Panc1 (cell line): ENCODE measurements around the gene SYNE1. TPM values are rescaled to one million over a fixed set of nuclear protein-coding genes. Genes with fewer than 3 reads are reported as not detected.
"Not testable (repeated sequence)": the region's sequence is repeated elsewhere in the genome, so short reads cannot be mapped to it uniquely, and the experiment has no call there.

ENCODE experiments used
- ATAC-seq: fragments of 200-7000 bp; cut with Tn5 transposase; 2 replicates; pipeline ENCODE4 v1.9.1; 2020; ENCODE audit warnings: mild to moderate bottlenecking, moderate library complexity
- BruUV-seq: library from RNA; stranded (reverse); fragments of 400-500 nt; replicated peaks from 2 replicates; lab custom pipeline; 2021; lab: Mats Ljungman, UMichigan
- CTCF ChIA-PET: fragments of 300-600 bp; sonication (Branson Sonifier 250); formaldehyde crosslinking; loops from one replicate; lab custom pipeline; 2022; ENCODE audit warnings: antibody characterized with exemption; lab: Charles Lee
- POLR2A ChIA-PET: fragments of 300-600 bp; sonication (Branson Sonifier 250); formaldehyde crosslinking; loops from one replicate; lab custom pipeline; 2022; ENCODE audit warnings: antibody characterized with exemption; lab: Charles Lee
- DNase-seq: peaks from one replicate; pipeline ENCODE4 v3.0.0-alpha.2; 2010; ENCODE audit warnings: low read depth, low spot score
- H3K27ac ChIP-seq: 2 replicates; pipeline ENCODE4 v1.5.1; 2011; ENCODE audit warnings: mild to moderate bottlenecking, low read length, inconsistent platforms
- H3K27me3 ChIP-seq: fragments of 200-500 bp; sonication (Bioruptor generic); 2 replicates; pipeline ENCODE4 v1.6.0; 2014; ENCODE audit warnings: low read length, inconsistent platforms; ENCODE audit not compliant: control insufficient read depth, insufficient read depth
- H3K36me3 ChIP-seq: fragments of 200-500 bp; sonication (Bioruptor generic); 2 replicates; pipeline ENCODE4 v1.5.1; 2014; ENCODE audit warnings: inconsistent platforms, mild to moderate bottlenecking, low read length, moderate library complexity; ENCODE audit not compliant: control insufficient read depth, insufficient read depth
- H3K4me1 ChIP-seq: 2 replicates; pipeline ENCODE4 v1.5.1; 2011; ENCODE audit warnings: inconsistent platforms, mild to moderate bottlenecking, low read length, moderate library complexity; ENCODE audit not compliant: control insufficient read depth, insufficient read depth
- H3K4me3 ChIP-seq, 2 experiments: 2 replicates each; pipeline ENCODE4 v1.5.1; 2011 to 2012; ENCODE audit warnings: low read depth in 2 of 2, low read length in 2 of 2, mild to moderate bottlenecking in 2 of 2, inconsistent platforms in 1 of 2, moderate library complexity in 1 of 2
- H3K9me3 ChIP-seq: fragments of 200-500 bp; sonication (Bioruptor generic); 2 replicates; pipeline ENCODE4 v1.5.1; 2014; ENCODE audit warnings: low read depth, mild to moderate bottlenecking, inconsistent platforms, low read length, moderate library complexity; ENCODE audit not compliant: control insufficient read depth, insufficient read depth
- POLR2AphosphoS5 ChIP-seq: IDR thresholded peaks from 2 replicates; pipeline ENCODE4 v1.6.1; 2012; ENCODE audit warnings: mild to moderate bottlenecking, low read depth, low read length, moderate library complexity
- REST ChIP-seq, 2 experiments: IDR thresholded peaks; 2 replicates each; pipeline ENCODE4 v1.6.1; 2011 to 2012; ENCODE audit warnings: low read depth in 2 of 2, control low read depth in 1 of 2, low read length in 1 of 2, mild to moderate bottlenecking in 1 of 2, moderate library complexity in 1 of 2; ENCODE audit not compliant: insufficient read depth in 1 of 2
- SIN3A ChIP-seq: IDR thresholded peaks from 2 replicates; pipeline ENCODE4 v1.6.1; 2012; ENCODE audit warnings: low read depth, mild to moderate bottlenecking, low read length, moderate library complexity, borderline replicate concordance; ENCODE audit not compliant: insufficient read depth
- TCF7L2 ChIP-seq: IDR thresholded peaks from 2 replicates; pipeline ENCODE4 v1.6.1; 2011; ENCODE audit warnings: mild to moderate bottlenecking, low read depth, low read length, inconsistent platforms
- in situ Hi-C: cut with HindIII; loops from 2 replicates; pipeline ENCODE4 v1.10.0; 2016; ENCODE audit warnings: low sequenced_read_pairs, low pct_unique_long_range_greater_than_20kb
- intact Hi-C: fragments of 100-400 bp; cut with micrococcal nuclease; formaldehyde crosslinking; loops from one replicate; pipeline ENCODE4 v1.10.0; 2022; ENCODE audit not compliant: unreplicated experiment
- total RNA-seq: library from RNA; stranded (reverse); gene quantifications from one replicate; pipeline ENCODE4 v1.2.1, GENCODE V29; 2021; ENCODE audit not compliant: unreplicated experiment
- TF ChIP-seq, protein P1 (sequence below): fragments of 450-650 bp; IDR thresholded peaks from 2 replicates; pipeline ENCODE4 v1.5.1; 2017; ENCODE audit warnings: mild to moderate bottlenecking

The SYNE1 gene
- total RNA-seq, 1 experiment from 2014 or later: 3.2 TPM

GRCh38 chr6:152078804-152079203 is 558.4 kb downstream of the SYNE1 start:
- in situ Hi-C loops: loop anchor here (25.0 kb wide), 1 partner anchor 92 kb away; no protein-coding TSS in a partner anchor
- Histone ChIP-seq H3K36me3 (no peaks in the 10 kb centered on the region), H3K4me3 (no peak overlapping the region), H3K4me1 (no peaks in the 10 kb centered on the region), H3K27me3 (no peaks in the 10 kb centered on the region), H3K27ac (no peak overlapping the region), H3K9me3 (no peaks in the 10 kb centered on the region)
- DNase-seq: no peak
- ChIA-PET POLR2A (no interaction called here), CTCF (no interaction called here)
- TF ChIP-seq SIN3A: no peak
- no peak for TF ChIP-seq TCF7L2
- TF ChIP-seq REST (IDR thresholded peaks at IDR 0.05; ENCODE audit: insufficient read depth in 1 of 2, low read depth in 2 of 2, low read length in 1 of 2): no peak
- no peak for TF ChIP-seq POLR2AphosphoS5
- TF ChIP-seq, protein P1, sequence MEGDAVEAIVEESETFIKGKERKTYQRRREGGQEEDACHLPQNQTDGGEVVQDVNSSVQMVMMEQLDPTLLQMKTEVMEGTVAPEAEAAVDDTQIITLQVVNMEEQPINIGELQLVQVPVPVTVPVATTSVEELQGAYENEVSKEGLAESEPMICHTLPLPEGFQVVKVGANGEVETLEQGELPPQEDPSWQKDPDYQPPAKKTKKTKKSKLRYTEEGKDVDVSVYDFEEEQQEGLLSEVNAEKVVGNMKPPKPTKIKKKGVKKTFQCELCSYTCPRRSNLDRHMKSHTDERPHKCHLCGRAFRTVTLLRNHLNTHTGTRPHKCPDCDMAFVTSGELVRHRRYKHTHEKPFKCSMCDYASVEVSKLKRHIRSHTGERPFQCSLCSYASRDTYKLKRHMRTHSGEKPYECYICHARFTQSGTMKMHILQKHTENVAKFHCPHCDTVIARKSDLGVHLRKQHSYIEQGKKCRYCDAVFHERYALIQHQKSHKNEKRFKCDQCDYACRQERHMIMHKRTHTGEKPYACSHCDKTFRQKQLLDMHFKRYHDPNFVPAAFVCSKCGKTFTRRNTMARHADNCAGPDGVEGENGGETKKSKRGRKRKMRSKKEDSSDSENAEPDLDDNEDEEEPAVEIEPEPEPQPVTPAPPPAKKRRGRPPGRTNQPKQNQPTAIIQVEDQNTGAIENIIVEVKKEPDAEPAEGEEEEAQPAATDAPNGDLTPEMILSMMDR: no peak
- intact Hi-C loops: no loop called here
- ATAC-seq: no peak
- BruUV-seq: no TSS peak

DNA sequence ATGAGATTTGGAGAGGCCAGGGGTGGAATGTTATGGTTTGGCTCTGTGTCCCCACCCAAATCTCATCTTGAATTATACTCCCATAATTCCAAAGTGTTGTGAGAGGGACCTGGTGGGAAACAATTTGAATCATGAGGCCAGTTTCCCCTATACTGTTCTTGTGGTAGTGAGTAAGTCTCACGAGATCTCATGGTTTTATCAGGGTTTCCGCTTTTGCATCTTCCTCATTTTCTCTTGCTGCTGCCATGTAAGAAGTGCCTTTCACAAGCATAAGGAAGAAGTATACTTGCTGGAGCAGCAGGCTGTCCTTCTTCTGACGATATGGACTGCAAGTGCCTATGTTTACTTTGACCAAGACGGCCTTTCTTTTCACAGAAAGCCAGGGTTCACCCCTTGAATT is 559.2 kb downstream of the SYNE1 start:
- no peaks in the 10 kb centered on the region for H3K36me3 ChIP-seq
- no peaks in the 10 kb centered on the region for H3K9me3 ChIP-seq
- ATAC-seq (no peak), DNase-seq (no peak)
- in situ Hi-C loops (loop anchor here (25.0 kb wide), 1 partner anchor 91 kb away; no protein-coding TSS in a partner anchor), intact Hi-C loops (no loop called here)
- CTCF ChIA-PET: no interaction called here
- no TSS peak for BruUV-seq
- no peak for TF ChIP-seq TCF7L2
- TF ChIP-seq, protein P1: no peak
- no peak for TF ChIP-seq SIN3A
- TF ChIP-seq REST (IDR thresholded peaks at IDR 0.05; ENCODE audit: insufficient read depth in 1 of 2, low read depth in 2 of 2, low read length in 1 of 2): no peak
- no peak for TF ChIP-seq POLR2AphosphoS5
- no peak overlapping the region for H3K4me3 ChIP-seq
- H3K27ac ChIP-seq: no peak overlapping the region
- POLR2A ChIA-PET: no interaction called here
- H3K4me1 ChIP-seq: no peaks in the 10 kb centered on the region
- no peaks in the 10 kb centered on the region for H3K27me3 ChIP-seq

DNA sequence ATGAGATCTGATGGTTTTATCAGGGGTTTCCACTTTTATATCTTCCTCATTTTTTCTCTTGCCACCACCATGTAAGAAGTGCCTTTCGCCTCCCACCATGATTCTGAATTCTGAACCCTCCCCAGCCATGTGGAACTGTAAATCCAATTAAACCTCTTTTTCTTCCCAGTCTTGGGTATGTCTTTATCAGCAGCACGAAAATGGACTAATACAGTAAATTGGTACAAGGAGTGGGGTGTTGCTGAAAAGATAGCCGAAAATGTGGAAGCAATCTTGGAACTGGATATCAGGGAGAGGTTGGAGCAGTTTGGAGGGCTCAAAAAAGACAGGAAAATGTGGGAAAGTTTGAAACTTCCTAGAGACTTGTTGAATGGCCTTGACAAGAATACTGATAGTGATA is 560.9 kb downstream of the SYNE1 start:
- BruUV-seq, H3K36me3 ChIP-seq, H3K27me3 ChIP-seq, H3K27ac ChIP-seq, H3K9me3 ChIP-seq, POLR2A ChIA-PET, CTCF ChIA-PET, ATAC-seq, H3K4me1 ChIP-seq, intact Hi-C loops, H3K4me3 ChIP-seq, DNase-seq: not testable (repeated sequence)
- in situ Hi-C loops: loop anchor here (25.0 kb wide), 1 partner anchor 89 kb away; no protein-coding TSS in a partner anchor
